Right atrium auricular region (tissue), 2 donors: ENCODE results near the gene COMMD4. TPM values are rescaled to one million over a fixed set of nuclear protein-coding genes. Genes with fewer than 3 reads are reported as not detected.

Experiments used
- DNase-seq: peaks from one replicate; pipeline ENCODE4 v3.0.0-alpha.2; 2019; ENCODE audit warnings: low spot score
- H3K27ac ChIP-seq, 2 donors: fragments of 200-600 bp; sonication (generic); 1 replicate in 1 of 2; 2 replicates in 1 of 2; pipeline ENCODE4 v1.5.1; 2016 to 2019
- H3K27me3 ChIP-seq, 2 donors: fragments of 200-600 bp; sonication (generic); one replicate each; pipeline versions ENCODE4 v1.5.1 to v1.6.0; 2017 to 2019
- H3K36me3 ChIP-seq: fragments of 200-600 bp; sonication (generic); one replicate; pipeline ENCODE4 v1.5.1; 2016
- H3K4me1 ChIP-seq, 2 donors: fragments of 200-600 bp; sonication (generic); one replicate each; pipeline versions ENCODE4 v1.5.1 to v1.6.0; 2017 to 2019
- H3K4me3 ChIP-seq, 2 donors: fragments of 200-600 bp; sonication (generic); 1 replicate in 1 of 2; 2 replicates in 1 of 2; pipeline ENCODE4 v1.5.1; 2017 to 2019; ENCODE audit warnings: mild to moderate bottlenecking in 1 of 2, moderate library complexity in 1 of 2
- H3K9me3 ChIP-seq, 2 donors: fragments of 200-600 bp; sonication (generic); one replicate each; pipeline ENCODE4 v1.5.1; 2019
- CTCF ChIP-seq, 2 donors: fragments of 200-600 bp; sonication (generic); IDR thresholded peaks; one replicate each; pipeline ENCODE4 v1.5.1; 2019; ENCODE audit warnings: antibody characterized with exemption in 2 of 2
- total RNA-seq, 2 donors: library from RNA; depleted of rRNA; stranded (reverse); fragments of >200 nt; gene quantifications; one replicate each; pipeline ENCODE4 v1.1.0, GENCODE V29; 2016

Gene COMMD4
- total RNA-seq, 2 donors from 2014 or later, result 47.2 to 52.4 TPM

- Histone ChIP-seq H3K4me1 (peaks cover 0 to 16% of the 10 kb centered on the region in 2 donors), H3K27me3 (no peaks in the 10 kb centered on the region), H3K27ac (no peak overlapping the region), H3K36me3 (peaks cover under 1% of the 10 kb centered on the region), H3K9me3 (no peaks in the 10 kb centered on the region), H3K4me3 (no peak overlapping the region)
- TF ChIP-seq CTCF (IDR thresholded peaks at IDR 0.05), result no peak
- no peak for DNase-seq
Observed at GRCh38 chr15:75350601-75351361, 14.9 kb downstream of the COMMD4 start.

- Histone ChIP-seq H3K27ac (no peak overlapping the region), H3K4me3 (no peak overlapping the region), H3K4me1 (peaks cover 0 to 9% of the 10 kb centered on the region in 2 donors), H3K9me3 (no peaks in the 10 kb centered on the region), H3K27me3 (no peaks in the 10 kb centered on the region), H3K36me3 (peaks cover 13% of the 10 kb centered on the region)
- no peak for TF ChIP-seq CTCF (IDR thresholded peaks at IDR 0.05)
- DNase-seq, result no peak
Observed at GRCh38 chr15:75352186-75353080, 16.6 kb downstream of the COMMD4 start.

- no peak for DNase-seq
- no peak for TF ChIP-seq CTCF (IDR thresholded peaks at IDR 0.05)
- Histone ChIP-seq H3K4me1 (peaks cover 0 to 5% of the 10 kb centered on the region in 2 donors), H3K27me3 (no peaks in the 10 kb centered on the region), H3K4me3 (no peak overlapping the region), H3K27ac (no peak overlapping the region), H3K9me3 (no peaks in the 10 kb centered on the region), H3K36me3 (peaks cover 21% of the 10 kb centered on the region)
Observed at GRCh38 chr15:75353604-75354003, 17.7 kb downstream of the COMMD4 start.

- no peak for TF ChIP-seq CTCF (IDR thresholded peaks at IDR 0.05)
- Histone ChIP-seq H3K27ac (no peak overlapping the region), H3K4me3 (no peak overlapping the region), H3K4me1 (no peaks in the 10 kb centered on the region), H3K9me3 (no peaks in the 10 kb centered on the region), H3K27me3 (no peaks in the 10 kb centered on the region), H3K36me3 (peaks cover 30% of the 10 kb centered on the region)
- no peak for DNase-seq
Observed at GRCh38 chr15:75354454-75354853, 18.6 kb downstream of the COMMD4 start.

- no peaks in the 10 kb centered on the region for H3K27me3 ChIP-seq
- peaks cover 39% of the 10 kb centered on the region for H3K36me3 ChIP-seq
- TF ChIP-seq CTCF (IDR thresholded peaks at IDR 0.05), result no peak
- H3K9me3 ChIP-seq, result no peaks in the 10 kb centered on the region
- no peak overlapping the region for H3K4me3 ChIP-seq
- H3K4me1 ChIP-seq, result no peaks in the 10 kb centered on the region
- DNase-seq, result no peak
- no peak overlapping the region for H3K27ac ChIP-seq
Observed at GRCh38 chr15:75355369-75355768, 19.5 kb downstream of the COMMD4 start.
